Measurements from ENCODE around the gene P3H4.
"Not testable (repeated sequence)": the region's sequence is repeated elsewhere in the genome, so short reads cannot be mapped to it uniquely, and the experiment has no call there.

The P3H4 gene

GRCh38 chr17:41792845-41793783 is 18.6 kb downstream of the P3H4 start:
- peak; percentile 66 for DNase-seq (ENCODE audit: low spot score)

- DNase-seq (ENCODE audit: low spot score) = no peak
Measured at GRCh38 chr17:41787021-41787418, 24.7 kb downstream of the P3H4 start.

- DNase-seq (ENCODE audit: low spot score) = peak; percentile 99
Measured at GRCh38 chr17:41786227-41787020, 25.3 kb downstream of the P3H4 start, which contains the start of gene JUP. Gene JUP (minus strand): TSS chr17:41786711. CDS start chr17:41771854, 14,857 bp downstream.

- no peak for DNase-seq (ENCODE audit: low spot score)
Measured at GRCh38 chr17:41785859-41786226, 25.9 kb downstream of the P3H4 start.

GRCh38 chr17:41785091-41785858 is 26.5 kb downstream of the P3H4 start:
- no peak for DNase-seq (ENCODE audit: low spot score)

- peak; percentile 76 for DNase-seq (ENCODE audit: low spot score)
Measured at GRCh38 chr17:41784207-41784744, 27.5 kb downstream of the P3H4 start.

- no peak for DNase-seq (ENCODE audit: low spot score)
Measured at GRCh38 chr17:41782142-41782541, 29.6 kb downstream of the P3H4 start.

GRCh38 chr17:41781404-41782110 is 30.2 kb downstream of the P3H4 start:
- no peak for DNase-seq (ENCODE audit: low spot score)

GRCh38 chr17:41779954-41780353 is 31.8 kb downstream of the P3H4 start:
- no peak for DNase-seq (ENCODE audit: low spot score)

GRCh38 chr17:41777574-41778188 is 34.1 kb downstream of the P3H4 start:
- peak; percentile 98 for DNase-seq (ENCODE audit: low spot score)

- DNase-seq (ENCODE audit: low spot score) = peak; percentile 67
Measured at GRCh38 chr17:41777157-41777573, 34.6 kb downstream of the P3H4 start.

GRCh38 chr17:41776262-41776900 is 35.4 kb downstream of the P3H4 start:
- DNase-seq (ENCODE audit: low spot score) = not testable (repeated sequence)

GRCh38 chr17:41775394-41776226 is 36.1 kb downstream of the P3H4 start:
- DNase-seq (ENCODE audit: low spot score) = no peak

- no peak for DNase-seq (ENCODE audit: low spot score)
Measured at GRCh38 chr17:41773731-41774193, 38.0 kb downstream of the P3H4 start.

GRCh38 chr17:41773190-41773588 is 38.6 kb downstream of the P3H4 start:
- peak; percentile 92 for DNase-seq (ENCODE audit: low spot score)

GRCh38 chr17:41772586-41773189 is 39.1 kb downstream of the P3H4 start:
- DNase-seq (ENCODE audit: low spot score) = no peak

- DNase-seq (ENCODE audit: low spot score) = no peak
Measured at GRCh38 chr17:41772218-41772585, 39.5 kb downstream of the P3H4 start.

GRCh38 chr17:41771389-41772206 is 40.2 kb downstream of the P3H4 start:
- no peak for DNase-seq (ENCODE audit: low spot score)
